PFSK-1 (cell line): Measurements from ENCODE around the gene RASL11B.

Experiments used
- FOXP2 ChIP-seq: optimal IDR thresholded peaks from 2 replicates; pipeline ENCODE3; 2011; ENCODE audit warnings: borderline replicate concordance, control low read depth, inconsistent platforms; ENCODE audit not compliant: insufficient read depth; ENCODE audit errors: extremely low read length, extremely low read depth
- POLR2AphosphoS5 ChIP-seq: IDR thresholded peaks from 2 replicates; pipeline ENCODE4 v1.6.1; 2012; ENCODE audit warnings: low read depth, mild to moderate bottlenecking, control low read depth, low read length, moderate library complexity
- SIN3A ChIP-seq: IDR thresholded peaks from 2 replicates; pipeline ENCODE4 v1.6.1; 2012; ENCODE audit warnings: mild to moderate bottlenecking, low read length, moderate library complexity, borderline replicate concordance; ENCODE audit not compliant: insufficient read depth
- TAF1 ChIP-seq: IDR thresholded peaks from 2 replicates; pipeline ENCODE4 v1.6.1; 2012; ENCODE audit warnings: low read length, control low read depth, borderline replicate concordance; ENCODE audit not compliant: insufficient read depth
- TF ChIP-seq, protein P1 (sequence below), 2 experiments: IDR thresholded peaks; 2 replicates each; pipeline versions ENCODE4 v1.6.1 to v1.8.0; 2011 to 2012; ENCODE audit warnings: low read depth in 2 of 2, low read length in 2 of 2, control low read depth in 1 of 2, inconsistent platforms in 1 of 2, mild to moderate bottlenecking in 1 of 2, moderate library complexity in 1 of 2; ENCODE audit not compliant: insufficient read depth in 1 of 2

RASL11B gene

GRCh38 chr4:52874948-52875347, 12.8 kb downstream of the RASL11B start:
- TF ChIP-seq POLR2AphosphoS5 (no peak), TAF1 (no peak), FOXP2 (no peak), SIN3A (no peak)
- TF ChIP-seq, protein P1, sequence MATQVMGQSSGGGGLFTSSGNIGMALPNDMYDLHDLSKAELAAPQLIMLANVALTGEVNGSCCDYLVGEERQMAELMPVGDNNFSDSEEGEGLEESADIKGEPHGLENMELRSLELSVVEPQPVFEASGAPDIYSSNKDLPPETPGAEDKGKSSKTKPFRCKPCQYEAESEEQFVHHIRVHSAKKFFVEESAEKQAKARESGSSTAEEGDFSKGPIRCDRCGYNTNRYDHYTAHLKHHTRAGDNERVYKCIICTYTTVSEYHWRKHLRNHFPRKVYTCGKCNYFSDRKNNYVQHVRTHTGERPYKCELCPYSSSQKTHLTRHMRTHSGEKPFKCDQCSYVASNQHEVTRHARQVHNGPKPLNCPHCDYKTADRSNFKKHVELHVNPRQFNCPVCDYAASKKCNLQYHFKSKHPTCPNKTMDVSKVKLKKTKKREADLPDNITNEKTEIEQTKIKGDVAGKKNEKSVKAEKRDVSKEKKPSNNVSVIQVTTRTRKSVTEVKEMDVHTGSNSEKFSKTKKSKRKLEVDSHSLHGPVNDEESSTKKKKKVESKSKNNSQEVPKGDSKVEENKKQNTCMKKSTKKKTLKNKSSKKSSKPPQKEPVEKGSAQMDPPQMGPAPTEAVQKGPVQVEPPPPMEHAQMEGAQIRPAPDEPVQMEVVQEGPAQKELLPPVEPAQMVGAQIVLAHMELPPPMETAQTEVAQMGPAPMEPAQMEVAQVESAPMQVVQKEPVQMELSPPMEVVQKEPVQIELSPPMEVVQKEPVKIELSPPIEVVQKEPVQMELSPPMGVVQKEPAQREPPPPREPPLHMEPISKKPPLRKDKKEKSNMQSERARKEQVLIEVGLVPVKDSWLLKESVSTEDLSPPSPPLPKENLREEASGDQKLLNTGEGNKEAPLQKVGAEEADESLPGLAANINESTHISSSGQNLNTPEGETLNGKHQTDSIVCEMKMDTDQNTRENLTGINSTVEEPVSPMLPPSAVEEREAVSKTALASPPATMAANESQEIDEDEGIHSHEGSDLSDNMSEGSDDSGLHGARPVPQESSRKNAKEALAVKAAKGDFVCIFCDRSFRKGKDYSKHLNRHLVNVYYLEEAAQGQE (IDR thresholded peaks at IDR 0.05; ENCODE audit: insufficient read depth in 1 of 2, low read depth in 2 of 2, low read length in 2 of 2) = no peak

- TF ChIP-seq TAF1 (no peak), POLR2AphosphoS5 (no peak), FOXP2 (no peak), SIN3A (no peak)
- TF ChIP-seq, protein P1 (IDR thresholded peaks at IDR 0.05; ENCODE audit: insufficient read depth in 1 of 2, low read depth in 2 of 2, low read length in 2 of 2) = no peak
Observed at GRCh38 chr4:52876069-52876468, 14.0 kb downstream of the RASL11B start.

GRCh38 chr4:52877036-52877435, 14.9 kb downstream of the RASL11B start:
- TF ChIP-seq POLR2AphosphoS5 = no peak
- no peak for TF ChIP-seq FOXP2

- TF ChIP-seq, protein P1 (IDR thresholded peaks at IDR 0.05; ENCODE audit: insufficient read depth in 1 of 2, low read depth in 2 of 2, low read length in 2 of 2) = no peak
- TF ChIP-seq POLR2AphosphoS5 = no peak
- TF ChIP-seq FOXP2 = no peak
- TF ChIP-seq TAF1 = no peak
- TF ChIP-seq SIN3A = no peak
Observed at GRCh38 chr4:52877694-52878093, 15.6 kb downstream of the RASL11B start.

- TF ChIP-seq TAF1 (no peak), FOXP2 (no peak), POLR2AphosphoS5 (no peak), SIN3A (no peak)
- TF ChIP-seq, protein P1 (IDR thresholded peaks at IDR 0.05; ENCODE audit: insufficient read depth in 1 of 2, low read depth in 2 of 2, low read length in 2 of 2) = no peak
Observed at GRCh38 chr4:52879471-52879870, 17.4 kb downstream of the RASL11B start.
